Prostate gland (tissue), 2 donors: ENCODE results near the gene KRTAP5-8.

Experiments used
- POLR2A ChIP-seq: fragments of 450-650 bp; IDR thresholded peaks from one replicate; pipeline ENCODE4 v1.6.1; 2016; ENCODE audit warnings: antibody characterized with exemption, mild to moderate bottlenecking
- TF ChIP-seq, protein P1 (sequence below), 4 experiments: fragments of 200-600 bp in 2 of 4; fragments of 450-650 bp in 2 of 4; sonication (generic) in 2 of 4; IDR thresholded peaks; 1 replicate in 3 of 4; 2 replicates in 1 of 4; pipeline ENCODE4 v1.5.1; 2016 to 2019; ENCODE audit warnings: antibody characterized with exemption in 4 of 4, mild to moderate bottlenecking in 2 of 4, moderate library complexity in 2 of 4

DNA sequence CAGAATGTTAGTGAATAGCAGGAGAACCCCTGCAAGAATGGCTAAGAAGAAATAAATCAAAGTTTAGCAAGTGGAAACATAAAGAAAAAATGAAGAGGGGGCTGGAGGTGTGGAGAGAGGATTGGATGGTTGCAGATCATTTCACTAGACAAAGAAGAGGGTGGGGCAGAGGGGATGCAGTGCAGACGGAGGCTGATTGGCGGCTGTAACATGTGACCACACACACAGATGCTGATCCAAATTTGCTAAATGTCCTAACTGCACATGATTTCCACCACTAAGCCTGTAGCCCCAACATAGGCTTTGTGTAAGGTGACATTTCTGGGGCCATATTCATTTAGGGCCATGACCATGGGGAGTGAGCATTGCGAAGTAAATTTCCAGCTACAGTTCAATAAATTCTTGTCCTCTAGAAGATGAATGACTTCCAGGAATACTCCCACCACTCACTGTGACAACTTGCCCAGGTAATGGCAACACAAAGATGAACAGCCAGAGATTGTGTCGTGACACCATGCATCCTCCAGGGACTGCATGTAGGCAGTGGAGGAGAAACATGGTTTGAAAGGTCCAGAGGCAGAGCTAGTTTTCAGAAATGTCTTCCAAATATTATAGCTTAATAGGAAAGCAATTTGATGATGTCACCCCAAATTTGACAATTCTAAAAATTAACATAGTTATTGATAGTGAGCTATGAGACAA, 38.0 kb downstream of the KRTAP5-8 start:
- TF ChIP-seq, protein P1, sequence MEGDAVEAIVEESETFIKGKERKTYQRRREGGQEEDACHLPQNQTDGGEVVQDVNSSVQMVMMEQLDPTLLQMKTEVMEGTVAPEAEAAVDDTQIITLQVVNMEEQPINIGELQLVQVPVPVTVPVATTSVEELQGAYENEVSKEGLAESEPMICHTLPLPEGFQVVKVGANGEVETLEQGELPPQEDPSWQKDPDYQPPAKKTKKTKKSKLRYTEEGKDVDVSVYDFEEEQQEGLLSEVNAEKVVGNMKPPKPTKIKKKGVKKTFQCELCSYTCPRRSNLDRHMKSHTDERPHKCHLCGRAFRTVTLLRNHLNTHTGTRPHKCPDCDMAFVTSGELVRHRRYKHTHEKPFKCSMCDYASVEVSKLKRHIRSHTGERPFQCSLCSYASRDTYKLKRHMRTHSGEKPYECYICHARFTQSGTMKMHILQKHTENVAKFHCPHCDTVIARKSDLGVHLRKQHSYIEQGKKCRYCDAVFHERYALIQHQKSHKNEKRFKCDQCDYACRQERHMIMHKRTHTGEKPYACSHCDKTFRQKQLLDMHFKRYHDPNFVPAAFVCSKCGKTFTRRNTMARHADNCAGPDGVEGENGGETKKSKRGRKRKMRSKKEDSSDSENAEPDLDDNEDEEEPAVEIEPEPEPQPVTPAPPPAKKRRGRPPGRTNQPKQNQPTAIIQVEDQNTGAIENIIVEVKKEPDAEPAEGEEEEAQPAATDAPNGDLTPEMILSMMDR (IDR thresholded peaks at IDR 0.05) = no peak
- no peak for TF ChIP-seq POLR2A
